B cell (primary cell): Measurements from ENCODE around the gene EHBP1.

Source experiments
- EZH2 ChIP-seq: IDR thresholded peaks from 2 replicates; pipeline ENCODE4 v1.6.1; 2012; ENCODE audit warnings: borderline replicate concordance, low read depth, mild to moderate bottlenecking, moderate library complexity, low read length; ENCODE audit not compliant: insufficient read depth, poor library complexity, severe bottlenecking
- TF ChIP-seq, protein P1 (sequence below): fragments of 200-600 bp; IDR thresholded peaks from one replicate; pipeline ENCODE4 v1.8.0; 2022; ENCODE audit warnings: antibody characterized with exemption, mild to moderate bottlenecking

DNA sequence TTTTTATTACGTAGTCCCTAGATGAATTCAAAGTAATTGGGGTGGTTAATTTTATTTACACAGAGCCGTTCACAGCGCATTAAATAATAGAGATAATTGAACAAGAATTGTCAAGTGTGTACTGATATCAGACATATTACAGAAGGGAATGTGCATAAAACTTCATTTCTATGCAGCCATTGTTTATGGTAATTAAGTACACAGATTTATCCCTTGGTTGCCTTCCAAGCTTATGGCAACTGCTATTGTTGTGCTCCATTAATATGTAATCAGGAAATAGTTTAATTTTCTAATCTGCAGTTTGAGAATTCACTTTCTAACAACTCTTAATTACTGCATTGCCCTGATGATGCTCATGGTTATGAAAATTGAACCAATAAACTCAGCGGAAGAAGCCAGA is 297.8 kb downstream of the EHBP1 start:
- TF ChIP-seq, protein P1, sequence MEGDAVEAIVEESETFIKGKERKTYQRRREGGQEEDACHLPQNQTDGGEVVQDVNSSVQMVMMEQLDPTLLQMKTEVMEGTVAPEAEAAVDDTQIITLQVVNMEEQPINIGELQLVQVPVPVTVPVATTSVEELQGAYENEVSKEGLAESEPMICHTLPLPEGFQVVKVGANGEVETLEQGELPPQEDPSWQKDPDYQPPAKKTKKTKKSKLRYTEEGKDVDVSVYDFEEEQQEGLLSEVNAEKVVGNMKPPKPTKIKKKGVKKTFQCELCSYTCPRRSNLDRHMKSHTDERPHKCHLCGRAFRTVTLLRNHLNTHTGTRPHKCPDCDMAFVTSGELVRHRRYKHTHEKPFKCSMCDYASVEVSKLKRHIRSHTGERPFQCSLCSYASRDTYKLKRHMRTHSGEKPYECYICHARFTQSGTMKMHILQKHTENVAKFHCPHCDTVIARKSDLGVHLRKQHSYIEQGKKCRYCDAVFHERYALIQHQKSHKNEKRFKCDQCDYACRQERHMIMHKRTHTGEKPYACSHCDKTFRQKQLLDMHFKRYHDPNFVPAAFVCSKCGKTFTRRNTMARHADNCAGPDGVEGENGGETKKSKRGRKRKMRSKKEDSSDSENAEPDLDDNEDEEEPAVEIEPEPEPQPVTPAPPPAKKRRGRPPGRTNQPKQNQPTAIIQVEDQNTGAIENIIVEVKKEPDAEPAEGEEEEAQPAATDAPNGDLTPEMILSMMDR: no peak
- no peak for TF ChIP-seq EZH2
